ENCODE results near the gene HOXB13.
"Not testable (repeated sequence)": the region's sequence is repeated elsewhere in the genome, so short reads cannot be mapped to it uniquely, and the experiment has no call there.

HOXB13 gene

GRCh38 chr17:48726114-48726915 is 2.2 kb downstream of the HOXB13 start:
- DNase-seq: no peak

GRCh38 chr17:48725288-48726064 is 3.1 kb downstream of the HOXB13 start:
- no peak for DNase-seq

GRCh38 chr17:48725004-48725287 is 3.6 kb downstream of the HOXB13 start:
- no peak for DNase-seq

- peak; percentile 51 for DNase-seq
These were observed 4.1 kb downstream of the HOXB13 start for GRCh38 chr17:48724251-48725003.

GRCh38 chr17:48723423-48724250 is 4.9 kb downstream of the HOXB13 start:
- no peak for DNase-seq

GRCh38 chr17:48722915-48723422 is 5.6 kb downstream of the HOXB13 start, which contains the start of gene PRAC2:
Gene PRAC2, plus strand, starts transcription at chr17:48723185. Its CDS starts 1,226 bp downstream, at chr17:48724411.
- DNase-seq: no peak

- DNase-seq: no peak
These were observed 6.2 kb downstream of the HOXB13 start, which contains the start of gene PRAC1 for GRCh38 chr17:48722201-48722907. Gene PRAC1, minus strand, starts transcription at chr17:48722518. Its CDS starts 126 bp downstream, at chr17:48722392.

GRCh38 chr17:48721009-48721402 is 7.5 kb downstream of the HOXB13 start:
- no peak for DNase-seq

GRCh38 chr17:48720266-48721008 is 8.1 kb downstream of the HOXB13 start:
- DNase-seq: no peak

GRCh38 chr17:48719642-48720265 is 8.8 kb downstream of the HOXB13 start:
- no peak for DNase-seq

- no peak for DNase-seq
These were observed 9.5 kb downstream of the HOXB13 start for GRCh38 chr17:48718761-48719641.

- no peak for DNase-seq
These were observed 10.3 kb downstream of the HOXB13 start for GRCh38 chr17:48718227-48718760.

- DNase-seq: no peak
These were observed 11.0 kb downstream of the HOXB13 start for GRCh38 chr17:48717367-48718226.

- DNase-seq: not testable (repeated sequence)
These were observed 12.0 kb downstream of the HOXB13 start for GRCh38 chr17:48716549-48716948.

- no peak for DNase-seq
These were observed 12.8 kb downstream of the HOXB13 start for GRCh38 chr17:48715496-48716399.

GRCh38 chr17:48711128-48711527 is 17.4 kb downstream of the HOXB13 start:
- no peak for DNase-seq

Measured in NCI-H1694 treated with DMSO at 0.1 percent for 48 hours (cell line).